ENCODE data around the gene C1orf198.

GRCh38 chr1:230826166-230826875 is 42.0 kb downstream of the C1orf198 start:
- TF ChIP-seq CTCF (IDR thresholded peaks at IDR 0.05) (no peak), EZH2 (IDR thresholded peaks at IDR 0.05) (no peak), EZH2phosphoT487 (IDR thresholded peaks at IDR 0.05) (no peak)

Data from neural progenitor cell (in vitro differentiated cells).